AG20443 (cell line): ENCODE data around the gene LRRC8C.

Source experiments
- DNase-seq: peaks from one replicate; pipeline ENCODE4 v3.0.0; 2012; ENCODE audit warnings: low spot score, mixed read lengths

The LRRC8C gene

GRCh38 chr1:89732643-89733222, 99.8 kb downstream of the LRRC8C start:
- DNase-seq: no peak

GRCh38 chr1:89733748-89734147, 100.8 kb downstream of the LRRC8C start:
- DNase-seq: no peak

GRCh38 chr1:89734442-89734841, 101.5 kb downstream of the LRRC8C start:
- no peak for DNase-seq

- DNase-seq: no peak
These were observed 102.6 kb downstream of the LRRC8C start for GRCh38 chr1:89735479-89735878.

GRCh38 chr1:89736937-89737733, 104.2 kb downstream of the LRRC8C start:
- no peak for DNase-seq

- DNase-seq: no peak
These were observed 105.1 kb downstream of the LRRC8C start for GRCh38 chr1:89737985-89738510.

GRCh38 chr1:89739013-89739843, 106.3 kb downstream of the LRRC8C start:
- peak; percentile 34 for DNase-seq

GRCh38 chr1:89739844-89740216, 106.9 kb downstream of the LRRC8C start:
- no peak for DNase-seq

- DNase-seq: no peak
These were observed 110.9 kb downstream of the LRRC8C start for GRCh38 chr1:89743788-89744187.

- no peak for DNase-seq
These were observed 113.7 kb downstream of the LRRC8C start for GRCh38 chr1:89746424-89747149.

- no peak for DNase-seq
These were observed 120.8 kb downstream of the LRRC8C start for GRCh38 chr1:89753761-89754160.

GRCh38 chr1:89754518-89754917, 121.6 kb downstream of the LRRC8C start:
- DNase-seq: peak; percentile 29

GRCh38 chr1:89755591-89755990, 122.7 kb downstream of the LRRC8C start:
- no peak for DNase-seq

GRCh38 chr1:89757532-89757931, 124.6 kb downstream of the LRRC8C start:
- no peak for DNase-seq

GRCh38 chr1:89758156-89758555, 125.2 kb downstream of the LRRC8C start:
- DNase-seq: no peak

- peak; percentile 26 for DNase-seq
These were observed 126.1 kb downstream of the LRRC8C start for GRCh38 chr1:89759036-89759435.

GRCh38 chr1:89760496-89760895, 127.6 kb downstream of the LRRC8C start:
- DNase-seq: no peak

- DNase-seq: no peak
These were observed 128.4 kb downstream of the LRRC8C start for GRCh38 chr1:89761338-89761737.

- DNase-seq: no peak
These were observed 129.0 kb downstream of the LRRC8C start for GRCh38 chr1:89761901-89762300.

GRCh38 chr1:89762386-89762778, 129.5 kb downstream of the LRRC8C start:
- DNase-seq: no peak

GRCh38 chr1:89762779-89763648, 130.1 kb downstream of the LRRC8C start:
- peak; percentile 94 for DNase-seq
